Esophagus mucosa (tissue), 1 donor: Measurements from ENCODE around the gene PTPRN2. TPM values are rescaled to one million over a fixed set of nuclear protein-coding genes. Genes with fewer than 3 reads are reported as not detected.
"Not testable (repeated sequence)": the region's sequence is repeated elsewhere in the genome, so short reads cannot be mapped to it uniquely, and the experiment has no call there.

ENCODE experiments used
- ATAC-seq: fragments of 200-7000 bp; cut with Tn5 transposase; one replicate; pipeline ENCODE4 v1.9.1; 2020
- total RNA-seq: library from RNA; stranded (reverse); gene quantifications from one replicate; pipeline ENCODE4 v1.2.4, GENCODE V29; 2023
- donor health status: DM: yes; HTN: yes; CAD: no.

The PTPRN2 gene
- total RNA-seq, 1 donor from 2014 or later, result 0.44 TPM

GRCh38 chr7:158343526-158343925, 244.1 kb downstream of the PTPRN2 start:
- ATAC-seq, result no peak

- not testable (repeated sequence) for ATAC-seq
Measured at GRCh38 chr7:158341097-158341496, 246.5 kb downstream of the PTPRN2 start.

GRCh38 chr7:158336952-158337351, 250.7 kb downstream of the PTPRN2 start:
- ATAC-seq, result not testable (repeated sequence)

DNA sequence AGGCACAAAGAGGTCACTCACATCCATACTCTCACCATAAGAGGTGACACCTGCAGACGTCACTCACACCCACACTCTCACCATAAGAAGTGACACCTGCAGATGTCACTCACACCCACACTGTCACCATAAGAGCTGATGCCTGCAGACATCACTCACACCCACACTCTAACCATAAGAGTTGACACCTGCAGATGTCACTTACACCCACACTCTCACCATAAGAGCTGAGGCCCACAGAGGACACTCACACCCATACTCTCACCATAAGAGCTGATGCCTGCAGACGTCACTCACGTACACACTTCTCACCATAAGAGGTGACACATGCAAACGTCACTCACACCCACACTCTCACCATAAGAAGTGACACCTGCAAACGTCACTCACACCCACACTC, 255.1 kb downstream of the PTPRN2 start:
- not testable (repeated sequence) for ATAC-seq

- ATAC-seq, result not testable (repeated sequence)
Measured at GRCh38 chr7:158331826-158332450, 255.7 kb downstream of the PTPRN2 start.

- no peak for ATAC-seq
Measured at GRCh38 chr7:158329686-158330085, 257.9 kb downstream of the PTPRN2 start.

DNA sequence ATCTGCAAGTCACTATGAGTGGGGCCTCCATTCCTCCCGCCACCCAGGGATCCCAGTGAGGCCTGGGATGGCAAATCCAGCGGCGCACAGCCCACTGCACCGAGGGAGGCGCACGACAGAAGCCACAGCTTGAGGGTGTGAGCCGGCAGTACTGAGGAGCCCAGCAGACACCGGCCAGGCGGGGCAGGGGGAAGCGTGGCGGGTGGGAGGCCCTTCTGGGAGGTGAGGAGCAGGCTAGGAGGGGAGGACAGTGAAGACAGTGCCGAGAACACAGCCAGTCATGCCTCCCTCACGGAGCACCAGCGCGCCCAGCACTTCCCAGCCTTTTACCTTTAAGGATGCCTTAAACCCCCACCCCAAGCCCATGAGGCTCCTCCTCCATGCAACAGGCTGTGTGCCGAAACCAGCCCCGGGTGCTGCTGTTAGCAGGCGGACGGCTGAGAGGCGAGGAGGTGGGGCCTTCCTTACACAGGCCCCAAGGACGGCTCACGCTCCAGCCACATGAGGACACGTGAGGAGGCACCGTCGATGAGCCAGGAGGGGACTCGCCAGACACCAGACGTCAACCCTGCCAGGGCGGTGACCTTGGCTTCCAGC, 258.5 kb downstream of the PTPRN2 start:
- no peak for ATAC-seq

GRCh38 chr7:158328376-158329013, 259.1 kb downstream of the PTPRN2 start:
- ATAC-seq, result no peak

- no peak for ATAC-seq
Measured at GRCh38 chr7:158327571-158328180, 259.9 kb downstream of the PTPRN2 start.

DNA sequence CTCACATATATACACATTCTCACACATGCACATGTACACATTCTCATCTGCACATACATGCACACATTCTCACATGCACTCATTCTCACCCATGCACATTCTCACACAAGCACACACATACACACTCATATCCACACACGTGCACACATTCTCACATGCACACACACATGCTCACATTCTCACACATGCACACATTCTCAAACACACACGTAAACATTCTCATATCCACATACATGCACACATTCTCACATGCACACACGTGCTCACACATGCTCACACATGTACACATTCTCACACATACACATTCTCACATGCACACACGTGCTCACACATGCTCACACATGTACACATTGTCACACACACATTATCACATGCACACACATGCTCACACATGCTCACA, 260.6 kb downstream of the PTPRN2 start:
- no peak for ATAC-seq

DNA sequence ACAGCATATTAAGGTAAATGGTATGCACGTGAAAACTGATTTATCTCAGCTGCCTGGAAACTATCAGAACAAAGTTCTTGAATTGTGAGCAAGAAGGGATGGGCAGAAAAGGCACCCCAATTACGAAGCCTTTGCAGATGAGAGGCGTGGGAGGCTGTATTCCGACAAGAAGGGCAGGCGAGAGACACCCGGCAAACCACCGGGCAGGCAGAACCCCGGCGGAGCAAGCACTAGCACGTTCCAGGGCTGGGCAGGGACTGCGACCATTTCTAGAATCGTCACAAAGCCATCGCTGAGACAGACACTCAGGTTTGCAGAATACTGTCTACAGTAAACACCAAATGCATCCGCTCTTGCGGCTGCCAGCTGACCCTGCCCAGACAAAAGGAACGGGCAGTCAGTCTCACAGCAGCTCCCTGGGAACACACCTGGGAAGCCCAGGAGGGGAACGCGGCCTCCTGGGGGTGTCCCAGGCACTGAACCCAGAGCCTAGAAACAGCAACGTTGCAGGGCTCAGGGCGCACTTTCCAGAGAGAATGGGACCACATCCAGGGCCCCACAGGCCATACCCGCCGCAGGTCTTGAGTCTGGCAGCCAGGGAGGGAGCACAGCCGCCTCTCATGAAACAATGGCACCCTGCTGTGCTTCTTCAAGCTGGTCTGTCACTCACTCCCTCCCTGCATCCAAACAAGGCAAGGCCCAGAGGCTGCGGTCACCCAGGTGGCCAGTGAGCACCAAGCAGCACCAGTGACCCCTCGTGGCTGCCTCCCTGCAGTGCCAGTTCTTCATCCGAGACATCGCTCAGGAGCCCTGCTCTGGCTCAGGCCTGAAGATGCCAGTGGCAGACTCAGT, 261.9 kb downstream of the PTPRN2 start:
- ATAC-seq, result peak; percentile 79

DNA sequence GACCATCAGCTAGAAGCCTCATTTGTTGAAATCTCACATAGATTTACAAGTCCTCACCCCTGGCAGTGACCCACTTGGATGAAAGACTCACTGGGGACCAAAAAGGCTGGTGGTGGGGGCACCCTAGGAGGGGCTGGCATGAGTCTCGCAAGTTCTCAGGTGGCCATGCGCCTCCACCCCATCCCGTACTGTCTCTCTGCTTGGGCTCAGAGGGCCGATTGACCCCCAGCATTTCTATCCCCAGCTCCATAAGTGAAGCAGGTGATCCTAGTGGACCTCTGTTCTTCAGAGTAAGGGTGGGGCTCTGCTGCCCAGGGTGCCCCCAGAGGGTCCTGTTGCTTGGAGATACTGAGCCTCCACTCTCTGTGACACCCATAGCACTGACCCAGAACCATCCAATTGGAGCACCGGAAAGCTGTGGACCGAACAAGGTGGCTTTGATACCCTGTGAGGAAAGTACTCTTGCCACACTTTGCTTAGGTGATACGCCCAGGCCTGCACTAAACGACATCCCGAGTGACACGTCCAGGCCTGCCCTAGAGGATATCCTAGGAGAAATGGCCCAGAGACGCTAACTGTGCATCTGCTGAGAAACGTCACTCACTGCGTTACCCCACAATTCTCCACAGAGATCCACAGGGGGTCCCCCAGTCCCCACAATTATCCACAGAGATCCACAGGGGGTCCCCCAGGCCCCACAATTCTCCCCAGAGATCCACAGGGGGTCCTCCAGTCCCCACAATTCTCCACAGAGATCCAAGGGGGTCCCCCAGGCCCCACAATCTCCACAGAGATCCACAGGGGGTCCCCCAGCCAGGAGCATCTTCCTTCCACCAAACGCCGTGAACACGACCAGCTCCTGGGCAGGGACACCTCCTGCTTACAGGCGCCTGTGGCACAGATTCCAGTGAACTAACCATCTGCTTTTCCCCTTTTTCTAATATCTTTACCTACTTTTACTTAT, 262.9 kb downstream of the PTPRN2 start:
- ATAC-seq, result peak; percentile 77

DNA sequence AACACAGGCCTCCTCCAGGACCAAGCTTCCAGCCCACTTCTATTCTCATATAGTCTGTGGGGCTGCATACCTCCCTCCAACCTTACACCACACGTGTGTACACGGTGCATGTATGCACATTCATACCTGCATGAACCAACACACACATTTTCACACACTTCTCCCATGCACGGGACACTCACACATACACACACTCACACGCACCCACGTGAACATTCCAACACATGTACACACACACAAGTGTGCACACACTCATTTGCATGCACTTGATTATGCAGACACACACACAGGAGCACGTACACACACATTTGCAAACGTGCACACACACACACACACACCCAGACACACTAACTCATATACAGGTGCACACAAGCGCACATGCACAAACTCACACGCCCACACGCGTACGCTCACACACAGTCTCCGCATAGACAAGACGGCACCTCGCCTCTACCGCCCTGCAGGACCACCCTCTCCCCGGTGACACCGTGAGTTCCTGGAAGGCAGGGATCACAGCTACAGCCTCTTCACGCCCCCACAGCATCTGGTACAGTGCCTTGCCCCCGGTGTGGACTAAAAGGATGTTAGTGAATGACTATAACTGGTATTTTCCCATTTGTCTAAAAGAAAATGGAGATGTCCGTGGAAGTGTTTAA, 263.8 kb downstream of the PTPRN2 start:
- no peak for ATAC-seq

DNA sequence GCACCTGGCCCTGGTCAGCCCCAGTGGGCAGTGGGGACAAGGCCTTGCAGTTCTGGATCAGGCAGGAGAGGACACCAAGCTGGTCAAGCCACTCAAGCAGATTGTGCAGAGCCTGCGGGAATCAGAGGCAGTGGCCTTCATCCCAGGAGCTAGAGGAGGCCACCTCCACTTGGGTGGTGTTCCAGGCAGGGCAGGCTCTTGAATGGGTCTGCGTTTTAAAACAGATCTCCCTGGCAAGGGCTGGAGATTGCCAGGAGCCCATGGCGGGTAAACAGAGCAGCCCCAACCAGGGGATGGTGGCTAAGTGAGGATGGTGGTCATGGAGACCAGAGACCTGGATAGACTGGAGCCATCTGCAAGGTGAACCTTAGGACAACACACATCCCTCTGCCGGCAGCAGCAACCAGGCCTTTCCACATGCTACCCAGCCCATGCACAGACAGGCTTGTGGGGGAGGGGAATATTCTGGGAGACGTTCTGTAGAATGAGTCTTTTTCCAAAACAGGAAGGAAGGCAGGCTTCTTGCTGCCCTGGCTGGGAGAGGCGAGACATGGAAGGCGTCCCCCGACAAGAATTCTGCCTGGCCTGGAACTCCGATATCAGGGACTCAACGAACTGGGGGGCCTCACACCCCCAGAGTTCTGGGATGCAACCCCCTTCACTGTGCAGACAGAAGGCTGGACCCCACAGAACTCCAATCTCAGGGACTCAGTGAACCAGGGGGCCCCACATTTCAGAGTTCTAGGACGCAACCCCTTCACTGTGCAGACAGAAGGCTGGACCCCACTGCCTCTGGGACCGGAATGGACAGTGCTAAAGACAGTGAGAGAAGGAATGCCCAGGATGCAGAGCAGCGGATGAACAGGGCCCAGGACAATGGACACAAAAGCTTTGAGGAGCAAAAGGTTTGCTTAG, 264.8 kb downstream of the PTPRN2 start:
- ATAC-seq, result no peak

GRCh38 chr7:158321936-158322615, 265.5 kb downstream of the PTPRN2 start:
- ATAC-seq, result no peak

- no peak for ATAC-seq
Measured at GRCh38 chr7:158321056-158321700, 266.4 kb downstream of the PTPRN2 start.

- no peak for ATAC-seq
Measured at GRCh38 chr7:158320328-158320727, 267.3 kb downstream of the PTPRN2 start.

- no peak for ATAC-seq
Measured at GRCh38 chr7:158318511-158318913, 269.1 kb downstream of the PTPRN2 start.
